ENCODE measurements around the gene ABCF2.

The ABCF2 gene

DNA sequence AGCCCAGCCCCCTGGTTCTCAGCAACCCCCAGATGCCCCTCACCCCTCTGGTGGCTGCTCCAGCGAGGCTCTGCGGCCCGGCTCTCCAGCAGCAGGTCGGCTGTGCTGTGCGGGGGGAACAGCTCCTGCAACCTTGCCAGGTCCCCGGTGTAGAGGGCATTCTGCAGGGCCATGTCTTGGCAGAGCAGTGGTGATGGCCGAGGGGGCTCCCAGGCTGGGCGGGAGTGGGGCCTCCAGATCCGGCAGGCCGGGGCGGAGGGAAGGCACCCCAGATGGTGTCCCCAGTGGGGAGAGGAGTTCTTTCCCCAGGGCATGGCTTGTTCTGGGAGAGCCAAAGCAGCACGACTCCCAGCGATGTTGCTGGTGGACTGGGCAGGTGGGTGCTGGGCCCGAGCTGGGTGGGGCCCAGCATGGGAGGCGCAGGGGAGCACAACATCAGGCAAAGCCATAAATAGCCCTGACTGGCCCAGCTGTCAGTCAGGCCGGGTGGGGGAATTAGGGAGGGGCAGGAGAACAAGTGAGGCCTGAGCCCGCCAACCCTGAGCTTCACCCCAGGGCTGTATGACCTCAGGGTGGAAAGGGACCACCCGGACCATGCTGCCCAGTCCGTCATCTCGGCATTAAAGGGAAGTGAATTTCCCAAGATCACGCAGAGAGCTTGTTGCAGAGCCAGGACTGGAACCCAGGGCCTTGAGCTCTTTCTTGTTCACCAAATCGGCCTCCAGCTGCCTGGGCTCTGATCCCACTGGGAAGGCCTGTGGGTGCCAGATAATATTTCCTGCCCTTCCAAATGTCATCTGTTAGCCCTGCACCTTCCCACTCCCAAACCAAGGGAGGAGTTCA lies 39.4 kb downstream of the ABCF2 start:
- no peak for TF ChIP-seq FOXM1 (IDR thresholded peaks at IDR 0.05; ENCODE audit: borderline replicate concordance)
- TF ChIP-seq, protein P1, sequence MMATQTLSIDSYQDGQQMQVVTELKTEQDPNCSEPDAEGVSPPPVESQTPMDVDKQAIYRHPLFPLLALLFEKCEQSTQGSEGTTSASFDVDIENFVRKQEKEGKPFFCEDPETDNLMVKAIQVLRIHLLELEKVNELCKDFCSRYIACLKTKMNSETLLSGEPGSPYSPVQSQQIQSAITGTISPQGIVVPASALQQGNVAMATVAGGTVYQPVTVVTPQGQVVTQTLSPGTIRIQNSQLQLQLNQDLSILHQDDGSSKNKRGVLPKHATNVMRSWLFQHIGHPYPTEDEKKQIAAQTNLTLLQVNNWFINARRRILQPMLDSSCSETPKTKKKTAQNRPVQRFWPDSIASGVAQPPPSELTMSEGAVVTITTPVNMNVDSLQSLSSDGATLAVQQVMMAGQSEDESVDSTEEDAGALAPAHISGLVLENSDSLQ (IDR thresholded peaks at IDR 0.05), result no peak
- no peak for TF ChIP-seq LEF1 (IDR thresholded peaks at IDR 0.05; ENCODE audit: borderline replicate concordance)
- no peak for TF ChIP-seq ZNF384 (IDR thresholded peaks at IDR 0.05)
- TF ChIP-seq SP1 (IDR thresholded peaks at IDR 0.05), result no peak
- no peak for TF ChIP-seq L3MBTL2 (conservative IDR thresholded peaks at IDR 0.05)
- no peak for TF ChIP-seq TARDBP (IDR thresholded peaks at IDR 0.05)
- no peak for TF ChIP-seq CTBP1 (IDR thresholded peaks at IDR 0.05; ENCODE audit: borderline replicate concordance)
- no peak for TF ChIP-seq FOXA1 (IDR thresholded peaks at IDR 0.05)
- TF ChIP-seq BHLHE40 (IDR thresholded peaks at IDR 0.05; ENCODE audit: borderline replicate concordance), result no peak
- no peak for TF ChIP-seq SUZ12 (IDR thresholded peaks at IDR 0.05)
- TF ChIP-seq HDGF (IDR thresholded peaks at IDR 0.05; ENCODE audit: borderline replicate concordance), result no peak
- no peak for TF ChIP-seq NFRKB (IDR thresholded peaks at IDR 0.05)
- TF ChIP-seq ARNT (IDR thresholded peaks at IDR 0.05), result no peak
- TF ChIP-seq ELF4 (IDR thresholded peaks at IDR 0.05), result no peak
- no peak for TF ChIP-seq FOXK2 (IDR thresholded peaks at IDR 0.05)
- ChIA-PET POLR2A (no interaction called here), CTCF (no interaction called here)
- no peak for DNase-seq (ENCODE audit: extremely low spot score)

DNA sequence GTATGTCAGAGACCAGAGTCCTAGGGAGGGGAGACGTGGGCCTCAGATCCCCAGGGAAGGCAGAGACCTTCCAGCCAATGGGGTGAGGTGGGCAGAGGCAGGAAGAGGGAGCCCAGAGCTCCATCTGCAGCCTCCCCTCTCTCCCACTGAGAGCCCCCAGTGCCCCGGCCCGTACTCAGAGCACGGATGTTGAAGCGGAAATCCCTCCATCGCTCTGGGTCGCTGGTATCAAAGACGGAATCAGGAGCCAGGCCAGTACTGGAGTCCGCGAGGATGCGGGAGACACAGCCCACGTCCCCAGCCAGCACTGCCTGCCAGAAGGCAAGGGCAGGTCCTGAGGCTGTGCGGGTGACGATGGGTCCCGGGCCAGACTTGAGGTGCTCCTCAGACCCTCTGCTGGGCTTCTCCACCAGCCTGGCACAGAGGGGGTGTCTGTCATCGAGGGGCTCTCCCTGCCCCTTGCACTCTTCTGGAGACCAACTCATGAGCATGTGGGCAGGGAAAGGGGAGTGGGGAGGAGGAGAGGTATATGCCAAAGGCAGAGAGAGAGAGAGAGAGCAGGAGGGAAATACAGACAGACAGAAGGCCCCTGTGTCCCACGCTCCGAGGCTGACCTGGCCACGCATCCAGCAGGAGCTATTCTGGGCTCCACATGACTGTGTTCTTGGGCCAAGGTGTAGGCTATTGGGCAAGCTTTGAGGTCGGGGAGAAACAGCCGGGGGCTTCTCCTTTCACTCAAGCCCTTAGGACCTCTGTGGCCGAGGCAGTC lies 40.2 kb downstream of the ABCF2 start, which contains the start of gene ASB10:
Gene ASB10, minus strand, starts transcription at position 611 of the 769 bp plus-strand sequence. Its CDS starts 120 bp downstream, at position 491.
- ChIA-PET CTCF (interaction anchor here (1.3 kb wide), 1 partner anchor 10 kb away, joined by 3 read pairs; no protein-coding TSS in a partner anchor), POLR2A (no interaction called here)
- no peak for TF ChIP-seq FOXM1 (IDR thresholded peaks at IDR 0.05; ENCODE audit: borderline replicate concordance)
- TF ChIP-seq BHLHE40 (IDR thresholded peaks at IDR 0.05; ENCODE audit: borderline replicate concordance), result no peak
- no peak for TF ChIP-seq L3MBTL2 (conservative IDR thresholded peaks at IDR 0.05)
- no peak for TF ChIP-seq FOXA1 (IDR thresholded peaks at IDR 0.05)
- TF ChIP-seq HDGF (IDR thresholded peaks at IDR 0.05; ENCODE audit: borderline replicate concordance), result no peak
- TF ChIP-seq ARNT (IDR thresholded peaks at IDR 0.05), result no peak
- no peak for TF ChIP-seq SUZ12 (IDR thresholded peaks at IDR 0.05)
- TF ChIP-seq CTBP1 (IDR thresholded peaks at IDR 0.05; ENCODE audit: borderline replicate concordance), result no peak
- TF ChIP-seq FOXK2 (IDR thresholded peaks at IDR 0.05), result no peak
- TF ChIP-seq ZNF384 (IDR thresholded peaks at IDR 0.05), result no peak
- no peak for TF ChIP-seq NFRKB (IDR thresholded peaks at IDR 0.05)
- no peak for TF ChIP-seq ELF4 (IDR thresholded peaks at IDR 0.05)
- TF ChIP-seq, protein P1 (IDR thresholded peaks at IDR 0.05), result no peak
- DNase-seq (ENCODE audit: extremely low spot score), result no peak

DNA sequence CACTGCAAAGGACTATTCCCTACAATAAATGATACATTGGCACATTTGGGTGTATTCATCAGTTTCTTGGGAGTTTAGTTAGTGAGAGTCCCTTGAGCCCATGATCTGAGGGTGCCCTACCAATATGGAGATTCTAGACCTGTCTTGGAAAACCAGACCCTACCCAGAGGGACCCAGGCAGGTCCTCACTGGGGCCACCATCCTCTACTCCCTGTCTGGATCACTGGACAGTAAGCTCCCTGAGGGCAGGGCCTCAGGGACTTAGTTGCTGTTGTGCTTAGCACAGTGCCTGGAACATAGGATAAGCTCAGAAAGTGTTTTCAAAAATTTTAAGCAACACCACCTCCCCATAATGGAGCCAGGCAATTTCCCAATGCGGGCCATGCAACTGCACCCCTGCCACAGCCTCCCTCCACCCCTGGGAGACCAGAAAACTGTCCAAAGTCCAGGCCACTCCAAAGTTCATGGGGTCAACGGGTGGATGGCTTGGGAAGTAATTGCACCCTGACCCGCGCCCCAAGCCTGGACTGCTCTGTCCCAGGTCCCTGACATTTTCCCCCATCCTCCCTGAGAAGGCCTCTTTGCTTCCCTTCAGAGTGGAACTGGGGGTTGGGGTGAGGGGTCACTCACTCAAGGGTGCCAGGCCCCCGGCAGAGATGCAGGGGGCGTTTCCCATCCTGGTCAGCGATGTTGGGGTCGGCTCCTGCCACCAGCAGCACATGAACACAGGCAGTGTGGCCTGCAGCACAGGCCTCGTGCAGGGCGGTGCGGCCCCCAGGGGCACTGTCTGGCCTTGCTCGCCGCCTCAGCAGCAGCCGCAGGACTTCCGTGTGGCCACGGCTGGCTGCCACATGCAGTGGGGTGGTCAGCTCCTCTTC lies 41.0 kb downstream of the ABCF2 start:
- ChIA-PET POLR2A (no interaction called here), CTCF (interaction anchor here (1.3 kb wide), 1 partner anchor 9 kb away, joined by 3 read pairs; no protein-coding TSS in a partner anchor)
- DNase-seq (ENCODE audit: extremely low spot score), result no peak
- TF ChIP-seq SUZ12 (IDR thresholded peaks at IDR 0.05) (no peak), FOXM1 (IDR thresholded peaks at IDR 0.05; ENCODE audit: borderline replicate concordance) (no peak), LEF1 (IDR thresholded peaks at IDR 0.05; ENCODE audit: borderline replicate concordance) (no peak), ARNT (IDR thresholded peaks at IDR 0.05) (no peak), FOXA1 (IDR thresholded peaks at IDR 0.05) (no peak), NFRKB (IDR thresholded peaks at IDR 0.05) (no peak), ZNF384 (IDR thresholded peaks at IDR 0.05) (no peak), TARDBP (IDR thresholded peaks at IDR 0.05) (no peak), BHLHE40 (IDR thresholded peaks at IDR 0.05; ENCODE audit: borderline replicate concordance) (no peak), HDGF (IDR thresholded peaks at IDR 0.05; ENCODE audit: borderline replicate concordance) (no peak), ELF4 (IDR thresholded peaks at IDR 0.05) (no peak), CTBP1 (IDR thresholded peaks at IDR 0.05; ENCODE audit: borderline replicate concordance) (no peak)
- TF ChIP-seq, protein P1 (IDR thresholded peaks at IDR 0.05), result no peak

DNA sequence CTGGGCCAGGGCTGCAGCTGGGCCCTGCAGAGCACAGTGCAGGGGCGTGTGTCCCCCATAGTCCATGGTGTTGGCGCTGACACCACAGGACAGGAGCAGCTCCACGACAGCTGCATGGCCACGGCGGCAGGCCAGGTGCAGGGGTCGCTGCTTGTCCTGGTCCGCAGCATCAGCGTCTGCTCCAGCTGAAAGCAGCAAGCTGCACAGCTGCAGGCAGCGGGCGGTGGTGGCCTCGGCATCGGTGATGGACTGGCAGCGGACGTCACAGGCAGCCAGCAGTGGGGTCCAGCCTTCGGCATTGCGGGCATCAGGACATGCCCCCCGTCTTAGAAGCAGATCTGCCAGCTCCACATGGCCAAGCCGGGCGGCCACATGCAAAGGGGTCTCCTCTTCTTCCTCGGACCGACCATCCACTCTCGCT lies 46.0 kb downstream of the ABCF2 start:
- ChIA-PET POLR2A (no interaction called here), CTCF (interaction anchor here (1.0 kb wide), 1 partner anchor 63 kb away, joined by 4 read pairs; no protein-coding TSS in a partner anchor)
- TF ChIP-seq FOXM1 (IDR thresholded peaks at IDR 0.05; ENCODE audit: borderline replicate concordance), result no peak
- TF ChIP-seq TARDBP (IDR thresholded peaks at IDR 0.05), result no peak
- no peak for TF ChIP-seq SUZ12 (IDR thresholded peaks at IDR 0.05)
- no peak for TF ChIP-seq FOXK2 (IDR thresholded peaks at IDR 0.05)
- no peak for TF ChIP-seq LEF1 (IDR thresholded peaks at IDR 0.05; ENCODE audit: borderline replicate concordance)
- DNase-seq (ENCODE audit: extremely low spot score), result no peak

DNA sequence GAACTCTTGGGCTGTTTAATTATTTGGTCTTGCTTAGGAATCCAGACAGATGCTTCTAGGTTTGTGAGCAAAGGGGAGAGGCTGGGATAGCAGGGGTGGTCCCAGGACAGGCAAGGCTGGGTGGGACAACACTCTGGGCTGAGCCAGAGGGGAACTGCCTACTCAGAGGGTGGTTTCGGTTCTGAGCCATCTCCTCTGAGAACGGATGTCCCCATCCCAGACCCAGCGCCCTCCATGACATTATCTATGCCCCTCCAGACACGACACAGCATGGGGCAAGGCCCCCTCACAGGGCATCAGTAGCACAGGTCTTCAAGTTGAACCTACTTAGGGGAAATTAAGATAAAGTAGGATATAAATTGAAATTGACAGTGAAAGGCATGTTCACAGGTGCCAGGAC lies 47.1 kb downstream of the ABCF2 start:
- TF ChIP-seq ELF4 (IDR thresholded peaks at IDR 0.05) (no peak), SUZ12 (IDR thresholded peaks at IDR 0.05) (no peak), CTBP1 (IDR thresholded peaks at IDR 0.05; ENCODE audit: borderline replicate concordance) (no peak), FOXM1 (IDR thresholded peaks at IDR 0.05; ENCODE audit: borderline replicate concordance) (no peak), L3MBTL2 (conservative IDR thresholded peaks at IDR 0.05) (no peak), ARNT (IDR thresholded peaks at IDR 0.05) (no peak), ZNF384 (IDR thresholded peaks at IDR 0.05) (no peak), LEF1 (IDR thresholded peaks at IDR 0.05; ENCODE audit: borderline replicate concordance) (no peak), BHLHE40 (IDR thresholded peaks at IDR 0.05; ENCODE audit: borderline replicate concordance) (no peak), FOXA1 (IDR thresholded peaks at IDR 0.05) (no peak), HDGF (IDR thresholded peaks at IDR 0.05; ENCODE audit: borderline replicate concordance) (no peak), SP1 (IDR thresholded peaks at IDR 0.05) (no peak), NFRKB (IDR thresholded peaks at IDR 0.05) (no peak), FOXK2 (IDR thresholded peaks at IDR 0.05) (no peak)
- ChIA-PET CTCF (interaction anchor here (1.5 kb wide), 1 partner anchor 12 kb away, joined by 5 read pairs; the partner anchor contains the start of gene GBX1), POLR2A (no interaction called here)
- DNase-seq (ENCODE audit: extremely low spot score), result no peak
